Measurements from ENCODE around the gene TMCO4.

The TMCO4 gene

DNA sequence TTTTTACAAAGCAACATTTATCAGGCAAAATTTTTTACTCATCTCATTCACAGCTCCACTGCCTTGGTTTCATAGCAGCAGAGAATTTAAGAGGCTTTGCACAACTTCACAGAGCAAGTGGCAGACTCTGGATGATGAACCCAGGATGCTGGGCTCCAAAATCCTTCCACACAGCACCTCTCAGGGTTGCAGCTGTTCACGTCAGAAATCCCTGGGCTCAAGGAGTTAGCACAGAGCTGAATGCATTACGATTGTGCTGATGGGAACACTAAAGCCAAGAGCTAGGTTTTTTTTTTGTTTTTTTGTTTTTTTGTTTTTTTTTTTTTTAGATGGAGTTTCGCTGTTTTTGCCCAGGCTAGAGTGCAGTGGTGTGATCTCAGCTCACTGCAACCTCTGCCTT lies 137.4 kb downstream of the TMCO4 start:
- TF ChIP-seq, protein P1, sequence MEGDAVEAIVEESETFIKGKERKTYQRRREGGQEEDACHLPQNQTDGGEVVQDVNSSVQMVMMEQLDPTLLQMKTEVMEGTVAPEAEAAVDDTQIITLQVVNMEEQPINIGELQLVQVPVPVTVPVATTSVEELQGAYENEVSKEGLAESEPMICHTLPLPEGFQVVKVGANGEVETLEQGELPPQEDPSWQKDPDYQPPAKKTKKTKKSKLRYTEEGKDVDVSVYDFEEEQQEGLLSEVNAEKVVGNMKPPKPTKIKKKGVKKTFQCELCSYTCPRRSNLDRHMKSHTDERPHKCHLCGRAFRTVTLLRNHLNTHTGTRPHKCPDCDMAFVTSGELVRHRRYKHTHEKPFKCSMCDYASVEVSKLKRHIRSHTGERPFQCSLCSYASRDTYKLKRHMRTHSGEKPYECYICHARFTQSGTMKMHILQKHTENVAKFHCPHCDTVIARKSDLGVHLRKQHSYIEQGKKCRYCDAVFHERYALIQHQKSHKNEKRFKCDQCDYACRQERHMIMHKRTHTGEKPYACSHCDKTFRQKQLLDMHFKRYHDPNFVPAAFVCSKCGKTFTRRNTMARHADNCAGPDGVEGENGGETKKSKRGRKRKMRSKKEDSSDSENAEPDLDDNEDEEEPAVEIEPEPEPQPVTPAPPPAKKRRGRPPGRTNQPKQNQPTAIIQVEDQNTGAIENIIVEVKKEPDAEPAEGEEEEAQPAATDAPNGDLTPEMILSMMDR (IDR thresholded peaks at IDR 0.05), result no peak

DNA sequence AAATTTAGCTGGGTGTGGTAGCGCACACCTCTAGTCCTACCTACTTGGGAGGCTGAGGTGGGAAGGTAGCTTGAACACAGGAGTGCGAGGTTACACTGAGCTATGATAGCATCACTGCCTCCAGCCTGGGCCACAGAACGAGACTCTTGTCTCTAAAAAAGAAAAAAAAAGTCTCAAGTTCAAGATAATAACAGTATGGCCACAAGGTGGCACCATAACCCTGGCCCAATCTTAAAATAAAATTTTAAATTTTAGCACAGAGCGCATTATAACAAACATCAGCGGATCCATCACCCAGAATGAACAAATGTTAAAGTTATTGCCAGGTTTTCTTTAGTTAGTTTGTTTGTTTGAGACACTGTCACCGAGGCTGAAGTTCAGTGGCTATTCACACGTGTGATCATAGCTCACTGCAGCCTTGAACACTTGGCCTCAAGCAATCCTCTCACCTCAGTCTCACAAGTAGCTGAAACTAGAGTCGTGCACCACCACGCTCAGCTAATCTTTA lies 137.9 kb downstream of the TMCO4 start:
- TF ChIP-seq, protein P1 (IDR thresholded peaks at IDR 0.05), result peak; percentile 50

DNA sequence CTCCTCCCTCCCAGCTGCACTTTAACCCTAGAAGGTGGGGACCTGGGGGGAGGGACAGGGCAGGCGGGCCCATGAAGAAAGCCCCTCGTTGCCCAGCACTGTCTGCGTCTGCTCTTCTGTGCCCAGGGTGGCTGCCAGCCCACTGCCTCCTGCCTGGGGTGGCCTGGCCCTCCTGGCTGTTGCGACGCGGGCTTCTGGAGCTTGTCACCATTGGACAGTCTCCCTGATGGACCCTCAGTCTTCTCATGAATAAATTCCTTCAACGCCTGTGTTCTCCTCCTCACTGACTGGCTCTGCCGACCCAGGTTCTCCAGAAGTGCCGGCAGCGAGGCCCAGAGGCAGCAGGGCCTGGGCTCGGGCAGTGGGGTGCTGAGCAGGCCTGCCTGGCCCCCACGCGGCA lies 141.5 kb downstream of the TMCO4 start:
- TF ChIP-seq, protein P1 (IDR thresholded peaks at IDR 0.05), result no peak

DNA sequence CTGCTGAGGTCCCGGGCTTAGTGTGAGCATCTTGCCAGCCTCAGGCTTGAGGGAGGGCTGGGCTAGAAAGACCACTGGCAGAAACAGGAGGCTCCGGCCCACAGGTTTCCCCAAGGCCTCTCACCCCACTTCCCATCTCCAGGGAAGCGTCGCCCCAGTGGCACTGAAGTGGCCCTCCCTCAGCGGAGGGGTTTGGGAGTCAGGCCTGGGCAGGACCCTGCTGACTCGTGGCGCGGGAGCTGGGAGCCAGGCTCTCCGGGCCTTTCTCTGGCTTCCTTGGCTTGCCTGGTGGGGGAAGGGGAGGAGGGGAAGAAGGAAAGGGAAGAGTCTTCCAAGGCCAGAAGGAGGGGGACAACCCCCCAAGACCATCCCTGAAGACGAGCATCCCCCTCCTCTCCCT lies 142.2 kb downstream of the TMCO4 start:
- TF ChIP-seq, protein P1 (IDR thresholded peaks at IDR 0.05), result no peak

DNA sequence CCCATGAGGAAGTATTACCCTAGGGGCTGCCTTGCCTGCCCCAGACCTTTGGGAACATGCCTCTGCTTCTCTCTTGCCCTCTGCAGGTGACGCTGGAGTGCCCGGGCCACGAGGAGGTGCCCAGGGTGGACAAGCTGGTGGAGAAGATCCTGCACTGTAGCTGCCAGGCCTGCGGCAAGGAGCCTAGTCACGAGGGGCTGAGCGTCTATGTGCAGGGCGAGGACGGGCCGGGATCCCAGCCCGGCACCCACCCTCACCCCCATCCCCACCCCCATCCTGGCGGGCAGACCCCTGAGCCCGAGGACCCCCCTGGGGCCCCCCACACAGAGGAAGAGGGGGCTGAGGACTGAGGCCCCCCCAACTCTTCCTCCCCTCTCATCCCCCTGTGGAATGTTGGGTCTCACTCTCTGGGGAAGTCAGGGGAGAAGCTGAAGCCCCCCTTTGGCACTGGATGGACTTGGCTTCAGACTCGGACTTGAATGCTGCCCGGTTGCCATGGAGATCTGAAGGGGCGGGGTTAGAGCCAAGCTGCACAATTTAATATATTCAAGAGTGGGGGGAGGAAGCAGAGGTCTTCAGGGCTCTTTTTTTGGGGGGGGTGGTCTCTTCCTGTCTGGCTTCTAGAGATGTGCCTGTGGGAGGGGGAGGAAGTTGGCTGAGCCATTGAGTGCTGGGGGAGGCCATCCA lies 142.8 kb downstream of the TMCO4 start:
- TF ChIP-seq, protein P1 (IDR thresholded peaks at IDR 0.05), result no peak

DNA sequence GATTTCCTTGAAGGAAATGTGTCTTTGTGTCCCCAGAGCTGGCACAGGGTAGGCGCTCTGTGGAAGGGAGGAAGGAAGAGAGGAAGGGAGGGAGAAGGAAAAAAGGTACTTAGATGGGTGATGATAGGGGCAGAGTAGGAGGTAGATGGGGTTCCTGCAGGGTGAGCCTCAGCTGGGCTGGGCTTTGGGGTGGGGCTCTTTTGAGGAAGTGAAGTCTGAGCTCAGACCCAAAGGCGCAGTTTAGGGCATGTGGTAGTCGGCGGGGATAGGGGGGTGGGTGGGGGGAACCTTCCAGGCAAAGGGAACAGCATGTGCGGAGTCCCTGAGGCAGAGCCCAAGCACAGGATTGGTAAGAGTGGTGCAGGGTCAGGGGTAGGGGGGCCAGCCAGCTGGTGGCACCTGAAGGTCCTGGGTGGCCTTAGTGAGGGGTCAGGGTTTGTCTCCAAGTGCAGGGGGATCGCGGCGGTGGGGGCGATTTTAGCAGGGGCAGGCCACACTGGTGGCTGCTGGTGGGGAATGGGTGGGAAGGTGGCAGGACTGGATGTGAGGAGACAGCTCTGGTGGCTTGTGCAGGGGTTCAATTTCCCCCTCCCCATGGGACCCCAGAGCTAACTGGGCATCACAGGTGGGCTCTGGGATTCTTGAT lies 143.5 kb downstream of the TMCO4 start:
- TF ChIP-seq, protein P1 (IDR thresholded peaks at IDR 0.05), result no peak

DNA sequence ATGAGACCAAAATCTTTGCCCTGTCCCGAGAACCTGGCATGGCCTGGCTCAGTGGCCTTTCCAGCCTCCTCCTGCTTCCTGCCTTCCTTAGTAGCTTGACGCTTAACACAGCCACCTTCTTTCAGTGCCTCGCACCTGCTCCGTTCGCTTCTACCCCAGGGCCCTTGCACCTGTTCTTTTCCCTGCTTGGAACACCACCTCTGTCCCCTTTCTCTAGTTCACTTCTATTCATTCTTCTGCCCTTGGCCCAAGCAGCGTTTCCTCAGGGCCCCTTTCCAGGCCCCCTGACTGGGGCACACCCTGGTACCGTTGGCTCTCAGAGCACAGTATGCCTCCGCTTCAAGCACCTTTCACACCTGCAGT lies 144.0 kb downstream of the TMCO4 start:
- TF ChIP-seq, protein P1 (IDR thresholded peaks at IDR 0.05), result no peak

Data from LNCAP (cell line).